ENCODE results near the gene GPC5.

GPC5 gene

DNA sequence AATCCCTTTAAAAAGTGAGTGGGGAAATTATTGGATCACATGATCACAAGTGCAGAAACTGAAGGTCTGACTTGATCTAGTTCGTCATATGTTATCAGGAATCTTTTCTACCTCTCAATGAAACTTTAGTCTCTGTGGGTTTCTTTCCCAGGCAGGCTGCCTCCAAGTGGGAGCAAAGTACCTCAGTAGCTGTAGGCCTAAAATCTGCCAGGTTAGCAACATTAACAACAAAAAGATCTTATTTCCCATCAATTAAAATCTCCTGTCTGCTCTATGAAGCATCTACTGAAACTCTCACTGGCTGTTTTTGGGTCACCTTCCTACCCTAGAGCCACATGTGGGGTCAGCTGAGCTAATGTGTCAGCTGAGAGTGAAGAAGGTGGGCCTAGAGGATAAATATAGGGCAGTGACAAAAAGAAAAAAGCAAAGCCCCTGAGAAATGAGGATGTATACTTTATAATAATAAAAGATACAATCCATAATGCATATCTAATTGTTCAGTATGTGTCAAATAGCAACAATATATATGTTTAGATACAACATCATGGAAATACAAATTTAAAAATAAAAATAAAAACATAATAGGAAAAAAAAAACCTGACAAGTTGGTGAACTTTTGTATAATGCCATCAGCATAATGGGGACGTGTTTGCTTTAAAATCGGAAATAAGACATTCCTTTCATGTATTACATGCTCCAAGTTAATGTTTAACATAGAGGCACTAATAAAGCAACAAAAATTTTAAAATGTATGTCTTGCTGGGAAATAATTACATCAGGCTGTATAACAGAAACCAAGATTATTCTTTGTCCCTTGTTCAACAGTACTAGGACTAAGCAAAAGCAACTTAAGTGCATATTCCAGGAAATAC lies 141.1 kb downstream of the GPC5 start:
- DNase-seq (ENCODE audit: low read depth), result no peak

GRCh38 chr13:91540158-91540736 lies 141.8 kb downstream of the GPC5 start:
- no peak for DNase-seq (ENCODE audit: low read depth)

GRCh38 chr13:91544723-91545122 lies 146.3 kb downstream of the GPC5 start:
- DNase-seq (ENCODE audit: low read depth), result no peak

- no peak for DNase-seq (ENCODE audit: low read depth)
Observed at GRCh38 chr13:91546900-91547299, 148.5 kb downstream of the GPC5 start.

GRCh38 chr13:91553584-91553983 lies 155.2 kb downstream of the GPC5 start:
- no peak for DNase-seq (ENCODE audit: low read depth)

DNA sequence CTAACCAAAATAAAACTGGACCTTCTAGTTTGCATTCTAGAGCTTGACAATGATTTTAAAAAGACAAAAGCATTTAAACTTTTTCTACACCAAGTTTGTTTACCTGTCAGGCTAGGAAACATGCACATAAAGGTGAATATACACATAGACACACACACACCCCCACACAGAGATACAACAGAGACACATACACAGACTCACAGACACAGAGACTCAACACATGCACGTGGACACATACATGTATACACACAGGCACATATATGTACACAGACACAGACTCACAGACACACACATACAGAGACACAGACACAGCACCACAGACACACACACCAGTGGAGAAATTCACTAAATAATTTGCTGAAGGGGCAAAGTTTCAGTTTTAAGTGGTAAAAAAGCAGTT lies 155.7 kb downstream of the GPC5 start:
- DNase-seq (ENCODE audit: low read depth), result no peak

DNA sequence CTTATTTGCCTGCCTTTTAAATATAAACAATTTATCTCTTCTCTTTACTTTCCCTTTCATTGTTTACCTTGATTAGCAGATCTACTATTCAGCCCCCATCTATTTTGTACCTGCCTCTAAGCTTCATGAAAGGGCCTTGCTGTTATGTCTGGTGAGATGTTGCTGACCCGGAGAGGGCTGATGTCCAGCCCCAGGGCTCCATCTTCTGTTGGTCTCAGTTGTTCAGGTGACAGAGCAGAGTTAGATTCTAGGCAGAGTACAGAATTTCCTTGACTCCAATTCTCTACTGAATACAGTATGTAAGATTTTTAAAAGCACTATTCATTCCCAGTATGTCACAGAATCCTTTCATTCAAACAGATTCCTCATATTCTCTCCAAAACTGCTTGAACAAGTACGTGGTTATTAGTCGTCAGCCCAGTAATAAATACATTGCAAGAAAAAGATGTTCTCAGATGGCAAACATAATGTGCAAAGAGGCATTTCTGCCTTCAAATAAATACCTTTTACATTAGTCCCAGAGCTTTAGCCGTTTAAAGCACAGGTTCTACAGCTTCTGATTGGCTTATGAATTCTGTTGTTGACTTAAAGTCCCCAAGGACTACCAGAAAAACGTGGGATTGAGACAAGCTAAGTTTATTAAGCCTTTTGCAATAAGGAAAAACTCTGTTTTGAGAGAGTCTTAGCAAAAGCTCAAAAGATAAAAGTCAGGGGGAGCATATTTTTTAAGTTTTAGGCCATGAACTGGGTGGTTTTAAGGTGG lies 159.1 kb downstream of the GPC5 start:
- DNase-seq (ENCODE audit: low read depth), result no peak

DNA sequence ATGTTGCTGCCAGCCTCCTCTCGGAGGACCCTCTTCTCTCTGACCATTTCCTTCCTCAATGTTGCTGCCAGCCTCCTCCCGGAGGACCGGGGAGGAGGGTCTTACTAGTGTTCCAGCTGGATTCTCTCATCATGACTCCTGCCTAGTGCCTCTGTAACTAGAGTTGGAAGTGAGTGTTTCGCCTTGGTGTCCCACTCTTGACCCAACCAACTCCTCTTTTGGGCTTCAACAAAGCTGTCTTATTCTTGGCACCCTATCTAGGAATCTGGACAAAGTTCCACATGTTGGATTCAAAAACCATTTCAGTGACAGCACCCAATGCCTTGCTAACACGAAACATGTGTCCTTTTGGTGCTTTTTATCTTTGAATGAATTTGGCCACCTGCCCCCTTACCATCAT lies 165.4 kb downstream of the GPC5 start:
- no peak for DNase-seq (ENCODE audit: low read depth)

- no peak for DNase-seq (ENCODE audit: low read depth)
Observed at GRCh38 chr13:91564396-91564795, 166.0 kb downstream of the GPC5 start.

- DNase-seq (ENCODE audit: low read depth), result no peak
Observed at GRCh38 chr13:91565296-91565695, 166.9 kb downstream of the GPC5 start.

DNA sequence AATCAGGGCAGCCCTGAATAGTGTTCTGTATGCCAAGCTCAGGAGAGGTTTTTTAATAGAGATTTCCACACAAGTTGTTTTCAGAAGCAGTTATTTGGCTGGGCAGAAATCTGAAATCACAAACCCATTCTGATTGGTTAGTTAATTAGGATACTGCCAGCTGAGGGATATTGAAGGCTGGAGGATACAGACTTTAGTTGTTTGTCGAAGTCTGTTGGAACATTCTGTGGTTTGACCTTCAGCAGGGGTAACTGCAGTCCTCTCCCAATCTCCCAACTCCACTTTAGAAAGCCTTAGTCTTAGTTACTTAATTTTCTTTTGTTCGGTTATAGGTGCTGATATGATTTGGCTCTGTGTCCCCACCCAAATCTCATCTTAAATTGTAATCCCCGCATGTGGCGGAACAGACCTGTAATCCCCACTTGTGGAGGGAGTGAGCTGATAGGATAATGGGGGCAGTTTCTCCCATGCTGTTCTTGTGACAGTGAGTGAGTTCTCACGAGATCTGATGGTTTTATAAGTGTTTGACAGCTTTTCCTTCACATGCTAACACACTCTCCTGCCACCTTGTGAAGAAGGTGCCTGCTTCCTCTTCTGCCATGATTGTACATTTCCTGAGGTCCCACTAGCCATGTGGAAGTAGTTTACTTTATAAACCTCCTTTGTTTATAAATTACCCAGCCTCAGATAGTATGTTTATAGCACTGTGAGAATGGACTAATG lies 169.2 kb downstream of the GPC5 start:
- no peak for DNase-seq (ENCODE audit: low read depth)

GRCh38 chr13:91571681-91572080 lies 173.3 kb downstream of the GPC5 start:
- DNase-seq (ENCODE audit: low read depth), result no peak

GRCh38 chr13:91572439-91572838 lies 174.0 kb downstream of the GPC5 start:
- DNase-seq (ENCODE audit: low read depth), result no peak

- DNase-seq (ENCODE audit: low read depth), result no peak
Observed at GRCh38 chr13:91572944-91573598, 174.7 kb downstream of the GPC5 start.

DNA sequence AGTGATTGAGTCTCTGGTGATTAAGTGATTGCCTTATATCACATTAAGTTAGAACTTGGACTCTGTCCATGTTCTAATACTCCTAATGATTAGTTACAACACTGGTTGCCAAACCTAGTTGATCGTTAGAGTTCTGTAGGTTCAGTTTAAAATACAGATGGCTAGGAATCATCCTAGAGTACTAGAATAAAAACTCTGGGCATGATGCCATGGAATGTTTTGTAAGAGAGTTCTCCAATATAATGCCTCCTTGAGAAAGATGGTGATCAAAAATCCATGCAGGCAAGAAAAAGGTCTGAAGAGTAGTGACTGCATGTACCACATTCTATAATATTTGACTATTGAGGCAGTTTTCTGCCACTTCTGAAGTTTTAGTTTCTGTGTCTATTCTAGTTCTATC lies 176.3 kb downstream of the GPC5 start:
- DNase-seq (ENCODE audit: low read depth), result no peak

GRCh38 chr13:91576590-91576989 lies 178.2 kb downstream of the GPC5 start:
- no peak for DNase-seq (ENCODE audit: low read depth)

- no peak for DNase-seq (ENCODE audit: low read depth)
Observed at GRCh38 chr13:91579320-91579719, 180.9 kb downstream of the GPC5 start.

DNA sequence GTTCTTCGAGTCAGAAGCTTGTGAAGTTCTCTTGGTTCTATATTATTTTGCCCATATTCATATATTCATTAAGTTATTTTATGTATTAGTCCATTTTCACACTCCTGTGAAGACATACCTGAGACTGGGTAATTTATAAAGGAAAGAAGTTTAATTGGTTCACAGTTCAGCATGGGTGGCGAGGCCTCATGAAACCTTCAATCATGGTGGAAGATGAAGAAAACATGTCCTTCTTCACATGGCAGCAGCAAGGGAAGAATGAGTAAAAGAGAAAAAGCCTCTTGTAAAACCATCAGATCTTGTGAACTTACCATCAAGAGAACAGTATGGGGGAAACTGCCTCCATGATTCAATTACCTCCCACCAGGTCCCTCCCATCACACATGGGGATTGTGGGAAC lies 182.3 kb downstream of the GPC5 start:
- no peak for DNase-seq (ENCODE audit: low read depth)

DNA sequence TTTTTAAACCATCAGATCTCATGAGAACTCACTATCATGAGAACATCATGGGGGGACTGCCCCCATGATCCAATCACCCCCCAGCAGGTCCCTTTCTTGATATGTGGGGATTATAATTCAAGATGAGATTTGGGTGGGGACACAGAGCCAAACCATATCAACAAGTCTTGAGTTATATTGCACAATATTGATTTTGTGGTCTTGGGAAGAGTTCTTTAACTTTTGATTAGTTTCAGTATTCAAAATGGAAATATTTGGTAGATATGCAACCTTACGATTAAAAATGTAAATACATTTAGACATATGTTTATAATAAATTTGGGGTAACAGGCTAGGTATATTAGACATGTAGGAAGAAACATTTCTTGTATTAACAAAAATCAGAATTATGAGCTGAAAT lies 188.2 kb downstream of the GPC5 start:
- DNase-seq (ENCODE audit: low read depth), result no peak

DNA sequence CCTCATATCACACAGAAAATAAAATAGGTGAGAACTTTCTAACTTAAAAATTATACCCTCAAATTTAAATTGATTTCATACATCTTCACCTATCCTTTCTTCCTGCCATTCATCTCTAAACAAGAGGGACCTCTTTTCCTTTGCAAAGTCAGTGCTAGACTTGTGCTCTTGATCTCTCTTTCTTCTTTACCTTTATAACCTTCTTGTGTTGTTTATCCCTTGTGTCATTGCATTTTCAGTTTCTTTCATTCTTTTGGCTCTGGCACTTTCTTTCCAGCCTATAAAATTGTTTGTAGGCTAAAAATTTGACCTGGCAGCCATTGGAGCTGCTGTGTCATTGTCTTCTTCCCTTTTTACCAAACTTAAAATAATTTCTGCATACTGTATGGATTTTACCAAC lies 190.1 kb downstream of the GPC5 start:
- no peak for DNase-seq (ENCODE audit: low read depth)

GRCh38 chr13:91592056-91593014 lies 193.9 kb downstream of the GPC5 start:
- no peak for DNase-seq (ENCODE audit: low read depth)
